GM18505 (cell line): ENCODE results near the gene AFF2.

Experiments used
- ATAC-seq: cut with Tn5 transposase; IDR thresholded peaks from one replicate; pipeline ENCODE4 v1.9.1; 2021; ENCODE audit not compliant: unreplicated experiment
- POLR2A ChIP-seq: IDR thresholded peaks from 4 replicates; pipeline ENCODE4 v1.6.1; 2011; ENCODE audit warnings: borderline replicate concordance; ENCODE audit not compliant: insufficient read depth, insufficient read length; ENCODE audit errors: extremely low read depth

The AFF2 gene

GRCh38 chrX:148913971-148914370, 413.6 kb downstream of the AFF2 start:
- no peak for TF ChIP-seq POLR2A
- ATAC-seq: no peak

DNA sequence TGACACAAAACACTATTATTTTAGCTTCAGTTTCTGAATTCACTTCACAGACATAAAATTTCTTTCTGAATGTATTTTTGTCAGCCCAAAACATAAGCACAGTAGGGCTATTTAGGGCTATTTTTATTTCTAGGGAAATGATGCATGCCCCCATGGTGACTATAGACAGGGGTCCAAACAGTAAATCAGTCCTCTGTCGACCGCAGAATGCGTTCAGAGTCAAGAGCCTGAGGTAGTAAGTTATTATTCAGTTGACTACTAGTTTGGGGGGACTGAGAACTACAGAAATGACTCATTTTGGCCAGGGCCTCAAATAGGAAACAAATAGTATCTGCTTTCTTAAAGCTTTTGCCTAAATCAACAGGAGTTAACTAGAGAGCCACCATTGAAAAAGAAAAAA, 414.4 kb downstream of the AFF2 start:
- TF ChIP-seq POLR2A: no peak
- peak; percentile 85 for ATAC-seq

DNA sequence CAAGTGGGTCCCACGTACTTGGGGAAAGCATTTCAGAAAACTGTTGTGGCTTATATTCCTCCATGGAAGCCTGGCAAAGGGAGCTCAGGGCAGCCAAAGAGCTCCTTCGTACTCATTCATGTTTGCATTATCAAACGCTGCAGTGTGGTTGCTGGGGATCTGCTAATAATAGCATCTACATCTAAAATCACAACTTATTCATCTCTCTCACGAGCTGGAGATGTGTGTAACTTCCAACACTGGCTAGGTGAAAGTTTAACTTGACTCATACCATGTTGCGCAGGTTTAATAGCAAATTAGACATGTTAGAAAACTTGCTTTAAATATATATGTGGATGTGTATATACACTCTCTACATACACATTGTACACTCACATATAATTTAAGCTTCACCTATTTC, 415.1 kb downstream of the AFF2 start:
- no peak for ATAC-seq
- no peak for TF ChIP-seq POLR2A

DNA sequence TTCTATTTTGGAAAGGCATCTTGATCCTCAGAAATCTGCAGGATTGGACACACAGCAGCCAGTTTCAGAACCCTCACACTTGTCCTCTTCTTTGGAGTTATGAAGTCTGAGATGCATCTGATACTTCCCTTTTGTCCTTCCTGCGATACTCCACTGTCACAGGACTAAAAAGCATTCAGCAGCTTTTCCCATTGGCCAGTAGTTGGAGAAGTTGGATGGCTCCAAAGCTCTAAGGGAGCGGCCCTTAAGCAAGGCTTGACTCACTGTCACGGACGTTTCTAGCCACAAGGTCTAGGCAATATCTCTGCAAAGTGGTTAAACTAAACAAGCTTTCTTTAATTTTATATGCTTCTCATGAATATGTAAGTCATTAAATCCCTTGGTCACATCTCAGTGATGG, 417.0 kb downstream of the AFF2 start:
- no peak for ATAC-seq
- TF ChIP-seq POLR2A: no peak

DNA sequence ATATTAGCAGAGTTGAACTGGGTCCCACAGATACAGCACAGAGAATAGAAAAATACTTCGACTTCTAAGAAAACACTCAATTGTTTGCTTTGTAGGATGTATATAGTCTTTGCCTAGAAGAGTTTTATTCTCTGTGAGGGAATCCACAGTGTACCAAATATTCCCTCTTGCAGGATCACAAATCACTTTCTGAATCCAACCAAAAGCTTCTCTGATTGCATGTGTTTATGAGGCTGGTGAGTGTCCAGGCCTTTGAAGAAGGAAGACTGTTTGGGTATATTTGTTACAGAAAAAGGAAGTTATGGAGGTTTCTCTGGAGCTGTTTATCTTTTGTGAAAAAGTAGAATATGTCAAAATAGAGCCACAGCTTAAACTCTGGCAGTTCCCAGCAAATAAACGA, 423.2 kb downstream of the AFF2 start:
- no peak for ATAC-seq
- no peak for TF ChIP-seq POLR2A

DNA sequence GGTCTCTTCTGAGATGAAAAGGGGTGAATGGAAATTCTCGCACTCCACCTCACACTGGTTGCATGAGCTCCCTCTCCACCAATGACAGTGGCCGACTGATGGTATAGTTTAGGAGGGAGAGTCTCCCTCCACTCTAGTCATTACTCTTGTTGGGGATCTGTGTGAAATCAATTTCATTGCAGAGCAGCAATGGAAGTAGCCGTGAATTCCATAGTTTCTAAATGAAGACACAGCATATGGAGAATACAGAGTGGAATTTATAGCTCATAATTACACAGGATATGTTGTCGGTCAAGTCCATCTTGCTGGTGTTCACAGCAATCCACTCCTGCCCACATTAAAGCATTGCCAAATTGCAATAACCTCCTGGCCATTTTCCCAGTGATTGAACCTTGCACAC, 426.0 kb downstream of the AFF2 start:
- no peak for TF ChIP-seq POLR2A
- no peak for ATAC-seq

GRCh38 chrX:148928811-148929210, 428.4 kb downstream of the AFF2 start:
- TF ChIP-seq POLR2A: no peak
- no peak for ATAC-seq

DNA sequence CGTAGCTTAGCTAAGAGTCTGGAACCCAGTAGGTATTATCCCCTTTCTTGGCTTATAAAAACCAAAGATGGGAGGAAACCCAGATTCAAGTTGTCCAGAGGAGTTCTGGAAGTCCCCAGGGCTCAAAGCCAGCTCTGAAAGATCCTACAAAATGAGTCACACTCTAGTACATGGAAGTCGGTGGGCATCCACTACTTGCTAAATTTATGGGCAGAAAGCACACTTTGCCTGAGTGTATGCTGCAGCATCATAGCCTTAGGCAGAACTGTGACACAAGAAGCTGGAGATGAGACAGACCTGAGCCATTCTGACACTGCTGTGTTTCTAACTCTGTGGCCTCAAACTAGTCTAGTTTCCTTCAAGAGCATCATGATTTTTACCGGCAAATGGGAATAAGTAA, 429.3 kb downstream of the AFF2 start:
- ATAC-seq: no peak
- TF ChIP-seq POLR2A: no peak

GRCh38 chrX:148930206-148930729, 429.9 kb downstream of the AFF2 start:
- no peak for TF ChIP-seq POLR2A
- ATAC-seq: no peak

- no peak for TF ChIP-seq POLR2A
- ATAC-seq: no peak
Observed at GRCh38 chrX:148933881-148934280, 433.5 kb downstream of the AFF2 start.

GRCh38 chrX:148938348-148938747, 437.9 kb downstream of the AFF2 start:
- no peak for ATAC-seq
- TF ChIP-seq POLR2A: no peak

GRCh38 chrX:148940411-148940996, 440.1 kb downstream of the AFF2 start:
- TF ChIP-seq POLR2A: no peak
- no peak for ATAC-seq

DNA sequence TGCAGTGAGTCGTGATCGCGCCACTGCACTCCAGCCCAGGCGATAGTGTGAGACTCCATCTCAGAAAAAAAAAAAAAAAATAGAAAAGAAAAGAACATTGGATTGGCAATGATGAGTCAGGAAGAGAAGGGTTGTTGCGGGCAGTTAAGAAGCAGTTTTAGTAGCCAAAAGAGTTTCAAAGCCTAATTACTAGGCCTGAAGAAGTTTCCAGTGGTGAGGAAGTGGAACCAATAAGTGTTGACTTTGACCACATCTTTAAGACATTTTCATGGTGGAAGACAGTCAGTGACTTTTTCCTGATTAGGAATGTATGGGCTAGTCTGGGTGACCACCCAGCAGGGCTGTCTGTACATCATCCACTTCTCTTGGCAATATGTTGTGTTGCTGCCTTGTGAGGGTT, 442.3 kb downstream of the AFF2 start:
- TF ChIP-seq POLR2A: no peak
- no peak for ATAC-seq

DNA sequence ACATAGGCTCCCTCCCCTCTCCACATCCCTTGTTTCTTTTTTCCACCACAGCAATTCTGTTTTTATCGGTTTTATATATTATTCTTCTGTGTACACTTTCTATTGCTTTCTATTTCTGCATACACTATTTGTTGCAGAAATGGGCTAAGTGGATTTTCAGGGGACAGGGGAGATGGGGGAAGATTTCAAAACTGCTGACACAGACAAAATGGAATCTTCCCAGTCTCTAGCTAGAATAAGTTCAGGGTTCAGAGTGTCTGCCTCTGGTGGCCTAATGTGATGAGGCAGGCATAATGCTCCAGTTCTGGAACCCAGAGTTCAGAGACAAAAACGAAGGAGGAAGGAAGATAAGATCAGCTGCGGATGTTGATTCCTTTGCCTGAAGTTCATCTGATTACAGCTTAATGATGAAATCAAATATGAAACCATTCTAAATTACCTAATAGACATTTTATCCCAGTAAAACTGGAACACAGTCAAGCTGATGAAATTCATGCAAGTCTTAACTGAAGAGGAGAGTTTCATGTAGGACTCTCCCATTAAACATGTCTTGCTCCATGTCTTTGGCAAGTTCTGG, 447.1 kb downstream of the AFF2 start:
- no peak for TF ChIP-seq POLR2A

More for the DNA sequence above, 447.1 kb downstream of the AFF2 start:
- no peak for ATAC-seq
